ENCODE data around the gene DOCK1.

DNA sequence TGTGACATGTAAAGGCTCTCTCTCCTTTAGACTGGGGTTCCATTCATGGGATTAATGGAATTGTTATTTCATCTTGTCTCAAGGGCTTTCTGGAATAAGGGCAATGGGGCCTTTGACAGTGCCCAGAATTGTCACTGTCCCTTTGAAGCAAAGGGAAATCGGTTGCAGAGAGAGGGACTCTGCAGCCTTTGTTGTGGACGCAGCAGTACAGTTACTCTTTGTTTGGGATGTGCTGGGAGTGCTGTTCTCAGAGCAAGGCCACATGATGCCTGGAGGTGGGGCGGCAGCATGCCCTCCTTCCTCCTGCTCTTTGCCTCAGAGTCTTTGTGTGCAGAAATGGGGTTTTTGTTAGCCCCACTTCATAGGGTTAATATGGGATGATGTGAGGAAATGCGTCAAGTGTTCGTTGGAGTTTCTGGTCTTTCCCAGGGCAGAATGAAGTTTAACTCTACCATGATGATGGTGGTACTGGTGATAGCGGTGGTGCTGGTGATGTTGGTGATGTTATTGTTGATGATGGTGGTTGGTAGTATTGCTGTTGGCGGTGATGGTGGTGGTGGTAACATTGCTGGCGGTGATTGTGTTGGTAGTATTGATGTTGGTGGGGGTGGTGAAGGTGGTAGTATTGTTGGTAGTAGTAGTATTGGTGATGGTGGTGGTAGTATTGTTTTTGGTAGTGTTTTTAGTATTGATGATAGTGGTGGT is 45.3 kb downstream of the DOCK1 start:
- no peak for TF ChIP-seq RAD21 (IDR thresholded peaks at IDR 0.05; ENCODE audit: low read length)
- no peak for TF ChIP-seq SMC3 (IDR thresholded peaks at IDR 0.05; ENCODE audit: low read depth, low read length)
- TF ChIP-seq, protein P1, sequence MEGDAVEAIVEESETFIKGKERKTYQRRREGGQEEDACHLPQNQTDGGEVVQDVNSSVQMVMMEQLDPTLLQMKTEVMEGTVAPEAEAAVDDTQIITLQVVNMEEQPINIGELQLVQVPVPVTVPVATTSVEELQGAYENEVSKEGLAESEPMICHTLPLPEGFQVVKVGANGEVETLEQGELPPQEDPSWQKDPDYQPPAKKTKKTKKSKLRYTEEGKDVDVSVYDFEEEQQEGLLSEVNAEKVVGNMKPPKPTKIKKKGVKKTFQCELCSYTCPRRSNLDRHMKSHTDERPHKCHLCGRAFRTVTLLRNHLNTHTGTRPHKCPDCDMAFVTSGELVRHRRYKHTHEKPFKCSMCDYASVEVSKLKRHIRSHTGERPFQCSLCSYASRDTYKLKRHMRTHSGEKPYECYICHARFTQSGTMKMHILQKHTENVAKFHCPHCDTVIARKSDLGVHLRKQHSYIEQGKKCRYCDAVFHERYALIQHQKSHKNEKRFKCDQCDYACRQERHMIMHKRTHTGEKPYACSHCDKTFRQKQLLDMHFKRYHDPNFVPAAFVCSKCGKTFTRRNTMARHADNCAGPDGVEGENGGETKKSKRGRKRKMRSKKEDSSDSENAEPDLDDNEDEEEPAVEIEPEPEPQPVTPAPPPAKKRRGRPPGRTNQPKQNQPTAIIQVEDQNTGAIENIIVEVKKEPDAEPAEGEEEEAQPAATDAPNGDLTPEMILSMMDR (IDR thresholded peaks at IDR 0.05) = no peak
- TF ChIP-seq POLR2AphosphoS5 (IDR thresholded peaks at IDR 0.05; ENCODE audit: low read depth, low read length) = no peak
- no peak for TF ChIP-seq TAF1 (IDR thresholded peaks at IDR 0.05; ENCODE audit: borderline replicate concordance, low read depth, low read length)
- TF ChIP-seq CHD2 (IDR thresholded peaks at IDR 0.05; ENCODE audit: low read length, partially characterized antibody) = no peak
- no peak for TF ChIP-seq RCOR1 (IDR thresholded peaks at IDR 0.05; ENCODE audit: low read length)
- no peak for TF ChIP-seq RFX5 (IDR thresholded peaks at IDR 0.05; ENCODE audit: low read length)
- TF ChIP-seq MEF2A (IDR thresholded peaks at IDR 0.05; ENCODE audit: borderline replicate concordance, low read depth) = no peak
- TF ChIP-seq GABPA (IDR thresholded peaks at IDR 0.05; ENCODE audit: low read depth) = no peak
- no peak for TF ChIP-seq ELF1 (IDR thresholded peaks at IDR 0.05)
- TF ChIP-seq, protein P2, sequence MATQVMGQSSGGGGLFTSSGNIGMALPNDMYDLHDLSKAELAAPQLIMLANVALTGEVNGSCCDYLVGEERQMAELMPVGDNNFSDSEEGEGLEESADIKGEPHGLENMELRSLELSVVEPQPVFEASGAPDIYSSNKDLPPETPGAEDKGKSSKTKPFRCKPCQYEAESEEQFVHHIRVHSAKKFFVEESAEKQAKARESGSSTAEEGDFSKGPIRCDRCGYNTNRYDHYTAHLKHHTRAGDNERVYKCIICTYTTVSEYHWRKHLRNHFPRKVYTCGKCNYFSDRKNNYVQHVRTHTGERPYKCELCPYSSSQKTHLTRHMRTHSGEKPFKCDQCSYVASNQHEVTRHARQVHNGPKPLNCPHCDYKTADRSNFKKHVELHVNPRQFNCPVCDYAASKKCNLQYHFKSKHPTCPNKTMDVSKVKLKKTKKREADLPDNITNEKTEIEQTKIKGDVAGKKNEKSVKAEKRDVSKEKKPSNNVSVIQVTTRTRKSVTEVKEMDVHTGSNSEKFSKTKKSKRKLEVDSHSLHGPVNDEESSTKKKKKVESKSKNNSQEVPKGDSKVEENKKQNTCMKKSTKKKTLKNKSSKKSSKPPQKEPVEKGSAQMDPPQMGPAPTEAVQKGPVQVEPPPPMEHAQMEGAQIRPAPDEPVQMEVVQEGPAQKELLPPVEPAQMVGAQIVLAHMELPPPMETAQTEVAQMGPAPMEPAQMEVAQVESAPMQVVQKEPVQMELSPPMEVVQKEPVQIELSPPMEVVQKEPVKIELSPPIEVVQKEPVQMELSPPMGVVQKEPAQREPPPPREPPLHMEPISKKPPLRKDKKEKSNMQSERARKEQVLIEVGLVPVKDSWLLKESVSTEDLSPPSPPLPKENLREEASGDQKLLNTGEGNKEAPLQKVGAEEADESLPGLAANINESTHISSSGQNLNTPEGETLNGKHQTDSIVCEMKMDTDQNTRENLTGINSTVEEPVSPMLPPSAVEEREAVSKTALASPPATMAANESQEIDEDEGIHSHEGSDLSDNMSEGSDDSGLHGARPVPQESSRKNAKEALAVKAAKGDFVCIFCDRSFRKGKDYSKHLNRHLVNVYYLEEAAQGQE (IDR thresholded peaks at IDR 0.05; ENCODE audit: low read depth, low read length) = no peak

Data from SK-N-SH (cell line).